Uterus (tissue), 4 donors: ENCODE measurements around the gene CDK4. TPM values are rescaled to one million over a fixed set of nuclear protein-coding genes. Genes with fewer than 3 reads are reported as not detected.
A peak's percentile ranks its signal among the peaks of the same experiment; 100 is the strongest.

Experiments used
- DNase-seq, 2 donors: peaks; one replicate each; pipeline ENCODE4 v3.0.0-alpha.2; 2019 to 2020
- H3K27ac ChIP-seq, 2 donors: fragments of 200-600 bp; sonication (generic); 1 replicate in 1 of 2; 2 replicates in 1 of 2; pipeline ENCODE4 v1.5.1; 2016 to 2018
- H3K27me3 ChIP-seq, 2 donors: fragments of 200-600 bp; sonication (generic); one replicate each; pipeline ENCODE4 v1.5.1; 2018 to 2019; ENCODE audit warnings: control low read depth in 1 of 2
- H3K36me3 ChIP-seq, 2 donors: fragments of 200-600 bp; sonication (generic); one replicate each; pipeline ENCODE4 v1.5.1; 2019; ENCODE audit warnings: control low read depth in 1 of 2
- H3K4me1 ChIP-seq, 2 donors: fragments of 200-600 bp; sonication (generic); one replicate each; pipeline ENCODE4 v1.5.1; 2018 to 2019; ENCODE audit warnings: control low read depth in 1 of 2
- H3K4me3 ChIP-seq, 2 donors: fragments of 200-600 bp; sonication (generic); 1 replicate in 1 of 2; 2 replicates in 1 of 2; pipeline ENCODE4 v1.5.1; 2018 to 2019; ENCODE audit warnings: mild to moderate bottlenecking in 1 of 2
- H3K9me3 ChIP-seq, 2 donors: fragments of 200-600 bp; sonication (generic); one replicate each; pipeline ENCODE4 v1.5.1; 2019; ENCODE audit warnings: control low read depth in 1 of 2
- POLR2A ChIP-seq, 2 donors: fragments of 450-650 bp; IDR thresholded peaks; one replicate each; pipeline ENCODE4 v1.6.1; 2016; ENCODE audit warnings: antibody characterized with exemption in 2 of 2, mild to moderate bottlenecking in 1 of 2, moderate library complexity in 1 of 2
- intact Hi-C: fragments of 100-400 bp; cut with DNase I; formaldehyde crosslinking; loops from one replicate; pipeline ENCODE4 v1.15.1; 2023; ENCODE audit warnings: low total_unique reads
- total RNA-seq, 4 donors: library from RNA; depleted of rRNA in 3 of 4; stranded (reverse); fragments of >200 nt in 3 of 4; gene quantifications; one replicate each; pipeline versions ENCODE4 v1.1.0 to v1.2.4, GENCODE V29; 2014 to 2023
- TF ChIP-seq, protein P1 (sequence below), 4 experiments: fragments of 200-600 bp in 2 of 4; fragments of 450-650 bp in 2 of 4; sonication (generic) in 2 of 4; IDR thresholded peaks; one replicate each; pipeline ENCODE4 v1.5.1; 2016 to 2019; ENCODE audit warnings: antibody characterized with exemption in 4 of 4, mild to moderate bottlenecking in 2 of 4, moderate library complexity in 1 of 4
- donor health status: DM: yes; HTN: yes; CAD: no.

The CDK4 gene
- total RNA-seq, 4 donors from 2014 or later: 60.0 to 190 (median 110) TPM

DNA sequence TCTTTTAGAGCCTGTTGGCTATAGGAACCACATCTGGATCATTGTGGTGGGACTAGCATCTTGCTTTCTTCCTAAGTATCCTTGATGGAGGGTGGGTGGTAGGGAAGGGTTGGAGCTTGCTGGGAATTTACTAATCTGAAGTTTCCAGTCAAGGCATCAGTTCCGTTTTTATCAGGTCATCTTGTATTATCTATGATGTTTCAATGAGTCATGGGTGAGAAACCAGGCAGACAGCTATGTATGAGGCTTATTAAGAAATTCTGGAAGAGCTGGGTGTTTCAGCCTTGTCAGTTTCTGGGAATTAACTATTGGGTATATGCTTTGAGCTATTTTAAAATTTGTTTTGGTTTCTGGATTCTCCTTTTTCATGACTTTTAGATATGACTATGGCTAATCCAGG is 41.8 kb upstream of the CDK4 start:
- no peaks in the 10 kb centered on the region for H3K4me1 ChIP-seq
- H3K4me3 ChIP-seq: no peak overlapping the region
- intact Hi-C loops: no loop called here
- no peaks in the 10 kb centered on the region for H3K27me3 ChIP-seq
- no peak for DNase-seq
- TF ChIP-seq, protein P1, sequence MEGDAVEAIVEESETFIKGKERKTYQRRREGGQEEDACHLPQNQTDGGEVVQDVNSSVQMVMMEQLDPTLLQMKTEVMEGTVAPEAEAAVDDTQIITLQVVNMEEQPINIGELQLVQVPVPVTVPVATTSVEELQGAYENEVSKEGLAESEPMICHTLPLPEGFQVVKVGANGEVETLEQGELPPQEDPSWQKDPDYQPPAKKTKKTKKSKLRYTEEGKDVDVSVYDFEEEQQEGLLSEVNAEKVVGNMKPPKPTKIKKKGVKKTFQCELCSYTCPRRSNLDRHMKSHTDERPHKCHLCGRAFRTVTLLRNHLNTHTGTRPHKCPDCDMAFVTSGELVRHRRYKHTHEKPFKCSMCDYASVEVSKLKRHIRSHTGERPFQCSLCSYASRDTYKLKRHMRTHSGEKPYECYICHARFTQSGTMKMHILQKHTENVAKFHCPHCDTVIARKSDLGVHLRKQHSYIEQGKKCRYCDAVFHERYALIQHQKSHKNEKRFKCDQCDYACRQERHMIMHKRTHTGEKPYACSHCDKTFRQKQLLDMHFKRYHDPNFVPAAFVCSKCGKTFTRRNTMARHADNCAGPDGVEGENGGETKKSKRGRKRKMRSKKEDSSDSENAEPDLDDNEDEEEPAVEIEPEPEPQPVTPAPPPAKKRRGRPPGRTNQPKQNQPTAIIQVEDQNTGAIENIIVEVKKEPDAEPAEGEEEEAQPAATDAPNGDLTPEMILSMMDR (IDR thresholded peaks at IDR 0.05): no peak
- TF ChIP-seq POLR2A (IDR thresholded peaks at IDR 0.05): no peak
- H3K27ac ChIP-seq: no peak overlapping the region
- no peaks in the 10 kb centered on the region for H3K9me3 ChIP-seq
- H3K36me3 ChIP-seq: no peaks in the 10 kb centered on the region

DNA sequence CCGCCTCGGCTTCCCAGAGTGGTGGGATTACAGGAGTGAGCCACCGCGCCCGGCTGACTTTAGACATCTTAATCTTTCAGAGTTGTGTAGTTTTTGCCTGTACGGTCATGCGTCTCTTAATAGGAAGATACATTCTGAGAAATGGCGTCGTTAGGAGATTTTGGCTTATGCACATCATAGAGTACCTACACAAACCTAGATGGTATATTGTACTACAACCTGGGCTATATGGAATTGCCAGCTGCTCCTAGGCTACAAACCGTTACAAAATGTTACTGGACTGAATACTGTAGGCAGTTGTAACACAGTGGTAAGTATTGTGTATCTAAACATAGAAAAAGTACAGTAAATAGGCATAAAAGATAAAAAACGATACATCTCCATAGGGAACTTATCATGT is 31.8 kb upstream of the CDK4 start:
- TF ChIP-seq, protein P1 (IDR thresholded peaks at IDR 0.05): no peak
- no peak for TF ChIP-seq POLR2A (IDR thresholded peaks at IDR 0.05)
- H3K36me3 ChIP-seq: no peaks in the 10 kb centered on the region
- no peak overlapping the region for H3K27ac ChIP-seq
- peak overlapping the region in 1 of 2 donors; percentile 68 for H3K4me3 ChIP-seq
- intact Hi-C loops: no loop called here
- no peaks in the 10 kb centered on the region for H3K27me3 ChIP-seq
- no peaks in the 10 kb centered on the region for H3K9me3 ChIP-seq
- H3K4me1 ChIP-seq: no peaks in the 10 kb centered on the region
- DNase-seq: no peak

DNA sequence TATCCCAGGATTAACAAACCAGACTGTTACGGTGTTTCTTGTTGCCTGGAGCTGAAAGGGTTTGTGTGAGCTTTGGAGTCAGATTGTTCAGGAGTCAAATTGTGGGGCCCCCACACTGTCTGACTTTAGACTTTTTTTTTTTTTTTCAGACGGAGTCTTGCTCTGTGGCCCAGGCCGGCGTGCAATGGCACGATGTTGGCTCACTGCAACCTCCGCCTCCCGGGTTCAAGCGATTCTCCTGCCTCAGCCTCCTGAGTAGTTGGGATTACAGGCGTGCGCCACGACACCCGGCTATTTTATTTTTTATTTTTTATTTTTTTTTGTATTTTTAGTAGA is 31.3 kb upstream of the CDK4 start:
- H3K9me3 ChIP-seq: no peaks in the 10 kb centered on the region
- no peak overlapping the region for H3K27ac ChIP-seq
- TF ChIP-seq POLR2A (IDR thresholded peaks at IDR 0.05): no peak
- TF ChIP-seq, protein P1 (IDR thresholded peaks at IDR 0.05): no peak
- H3K36me3 ChIP-seq: no peaks in the 10 kb centered on the region
- no peaks in the 10 kb centered on the region for H3K4me1 ChIP-seq
- intact Hi-C loops: no loop called here
- no peaks in the 10 kb centered on the region for H3K27me3 ChIP-seq
- peak overlapping the region; percentile 68 to 91 for H3K4me3 ChIP-seq
- DNase-seq: no peak

GRCh38 chr12:57782608-57783465 is 30.7 kb upstream of the CDK4 start, which contains the start of gene TSFM:
TSS of gene TSFM (plus strand) at chr12:57782787. CDS start at chr12:57782802, 15 bp downstream.
- H3K4me1 ChIP-seq: no peaks in the 10 kb centered on the region
- H3K27me3 ChIP-seq: no peaks in the 10 kb centered on the region
- H3K27ac ChIP-seq: peak within 1 kb of the TSS; percentile 67 to 73
- intact Hi-C loops: no loop called here
- no peaks in the 10 kb centered on the region for H3K36me3 ChIP-seq
- no peaks in the 10 kb centered on the region for H3K9me3 ChIP-seq
- DNase-seq: peak; percentile 95 to 97
- TF ChIP-seq POLR2A (IDR thresholded peaks at IDR 0.05): peak in 1 of 2 donors; percentile 54
- TF ChIP-seq, protein P1 (IDR thresholded peaks at IDR 0.05): peak; percentile 93 to 98 (median 97)
- peak within 1 kb of the TSS; percentile 68 to 91 for H3K4me3 ChIP-seq

GRCh38 chr12:57782243-57782607 is 30.1 kb upstream of the CDK4 start:
- TF ChIP-seq POLR2A (IDR thresholded peaks at IDR 0.05): no peak
- TF ChIP-seq, protein P1 (IDR thresholded peaks at IDR 0.05): no peak
- DNase-seq: no peak
- peak overlapping the region in 1 of 2 donors; percentile 68 for H3K4me3 ChIP-seq
- no peak overlapping the region for H3K27ac ChIP-seq
- H3K4me1 ChIP-seq: no peaks in the 10 kb centered on the region
- H3K36me3 ChIP-seq: no peaks in the 10 kb centered on the region
- intact Hi-C loops: no loop called here
- no peaks in the 10 kb centered on the region for H3K27me3 ChIP-seq
- H3K9me3 ChIP-seq: no peaks in the 10 kb centered on the region
